HUES6 (cell line): ENCODE measurements around the gene CCDC197.

ENCODE experiments used
- H3K27ac ChIP-seq: 2 replicates; pipeline ENCODE4 v1.7.0; 2013; ENCODE audit warnings: low read depth, mild to moderate bottlenecking, low read length, inconsistent platforms
- H3K27me3 ChIP-seq: 2 replicates; pipeline ENCODE4 v1.6.1; 2013; ENCODE audit warnings: low read length; ENCODE audit not compliant: control insufficient read depth, insufficient read depth
- H3K36me3 ChIP-seq: 2 replicates; pipeline ENCODE4 v1.6.1; 2013; ENCODE audit warnings: low read length; ENCODE audit not compliant: control insufficient read depth, insufficient read depth
- H3K4me1 ChIP-seq: 2 replicates; pipeline ENCODE4 v1.6.1; 2013; ENCODE audit warnings: low read length; ENCODE audit not compliant: control insufficient read depth, insufficient read depth
- H3K4me3 ChIP-seq: 2 replicates; pipeline ENCODE4 v1.5.1; 2013; ENCODE audit warnings: low read depth, low read length
- H3K9ac ChIP-seq: one replicate; pipeline ENCODE4 v1.6.1; 2013; ENCODE audit warnings: mild to moderate bottlenecking, low read length
- H3K9me3 ChIP-seq: 2 replicates; pipeline ENCODE4 v1.6.1; 2013; ENCODE audit warnings: low read depth, low read length; ENCODE audit not compliant: control insufficient read depth, insufficient read depth

Gene CCDC197

GRCh38 chr14:93991649-93992048 lies 5.5 kb upstream of the CCDC197 start:
- H3K9ac ChIP-seq: no peak overlapping the region
- H3K36me3 ChIP-seq: no peaks in the 10 kb centered on the region
- no peaks in the 10 kb centered on the region for H3K9me3 ChIP-seq
- peaks cover 9% of the 10 kb centered on the region for H3K4me1 ChIP-seq
- H3K27ac ChIP-seq: no peak overlapping the region
- no peak overlapping the region for H3K4me3 ChIP-seq
- H3K27me3 ChIP-seq: no peaks in the 10 kb centered on the region

- no peaks in the 10 kb centered on the region; the same call in 1 of the 2 replicates for H3K4me1 ChIP-seq
- no peaks in the 10 kb centered on the region for H3K36me3 ChIP-seq
- no peak overlapping the region for H3K4me3 ChIP-seq
- no peak overlapping the region for H3K27ac ChIP-seq
- H3K27me3 ChIP-seq: no peaks in the 10 kb centered on the region
- no peak overlapping the region for H3K9ac ChIP-seq
- H3K9me3 ChIP-seq: no peaks in the 10 kb centered on the region
Measured at GRCh38 chr14:93993382-93993781, 3.7 kb upstream of the CCDC197 start.

- Histone ChIP-seq H3K4me1 (no peaks in the 10 kb centered on the region; the same call in 1 of the 2 replicates), H3K9me3 (no peaks in the 10 kb centered on the region), H3K4me3 (no peak overlapping the region), H3K36me3 (no peaks in the 10 kb centered on the region), H3K27ac (no peak overlapping the region), H3K9ac (no peak overlapping the region), H3K27me3 (no peaks in the 10 kb centered on the region)
Measured at GRCh38 chr14:93994919-93995682, 2.0 kb upstream of the CCDC197 start.

- no peaks in the 10 kb centered on the region; the same call in 1 of the 2 replicates for H3K4me1 ChIP-seq
- H3K27ac ChIP-seq: no peak overlapping the region
- H3K9ac ChIP-seq: no peak overlapping the region
- H3K4me3 ChIP-seq: no peak overlapping the region
- peaks cover 3% of the 10 kb centered on the region for H3K27me3 ChIP-seq
- H3K36me3 ChIP-seq: no peaks in the 10 kb centered on the region
- no peaks in the 10 kb centered on the region for H3K9me3 ChIP-seq
Measured at GRCh38 chr14:93996130-93996695, 888 bp upstream of the CCDC197 start.

- Histone ChIP-seq H3K27me3 (peaks cover 8% of the 10 kb centered on the region), H3K36me3 (no peaks in the 10 kb centered on the region), H3K27ac (no peak overlapping the region), H3K9me3 (no peaks in the 10 kb centered on the region), H3K4me3 (no peak overlapping the region), H3K9ac (no peak overlapping the region), H3K4me1 (peaks cover 5% of the 10 kb centered on the region; the same call in 1 of the 2 replicates)
Measured at GRCh38 chr14:93997916-93998870, 1.1 kb downstream of the CCDC197 start.

- H3K36me3 ChIP-seq: no peaks in the 10 kb centered on the region
- no peaks in the 10 kb centered on the region for H3K9me3 ChIP-seq
- peaks cover 8% of the 10 kb centered on the region for H3K27me3 ChIP-seq
- H3K4me1 ChIP-seq: peaks cover 5% of the 10 kb centered on the region; the same call in 1 of the 2 replicates
- H3K27ac ChIP-seq: no peak overlapping the region
- H3K9ac ChIP-seq: no peak overlapping the region
- no peak overlapping the region for H3K4me3 ChIP-seq
Measured at GRCh38 chr14:93998871-93999403, 1.8 kb downstream of the CCDC197 start.

- no peaks in the 10 kb centered on the region for H3K9me3 ChIP-seq
- H3K4me3 ChIP-seq: no peak overlapping the region
- no peak overlapping the region for H3K9ac ChIP-seq
- H3K27me3 ChIP-seq: peaks cover 11% of the 10 kb centered on the region
- H3K36me3 ChIP-seq: no peaks in the 10 kb centered on the region
- H3K4me1 ChIP-seq: peaks cover 5% of the 10 kb centered on the region; the same call in 1 of the 2 replicates
- no peak overlapping the region for H3K27ac ChIP-seq
Measured at GRCh38 chr14:93999573-93999972, 2.5 kb downstream of the CCDC197 start.

GRCh38 chr14:94000267-94000666 lies 3.2 kb downstream of the CCDC197 start:
- peaks cover 11% of the 10 kb centered on the region for H3K27me3 ChIP-seq
- H3K4me1 ChIP-seq: peaks cover 5% of the 10 kb centered on the region; the same call in 1 of the 2 replicates
- no peak overlapping the region for H3K27ac ChIP-seq
- H3K9me3 ChIP-seq: no peaks in the 10 kb centered on the region
- no peaks in the 10 kb centered on the region for H3K36me3 ChIP-seq
- H3K4me3 ChIP-seq: no peak overlapping the region
- H3K9ac ChIP-seq: no peak overlapping the region

- H3K36me3 ChIP-seq: no peaks in the 10 kb centered on the region
- H3K4me1 ChIP-seq: peaks cover 5% of the 10 kb centered on the region; the same call in 1 of the 2 replicates
- no peak overlapping the region for H3K4me3 ChIP-seq
- no peak overlapping the region for H3K27ac ChIP-seq
- no peaks in the 10 kb centered on the region for H3K9me3 ChIP-seq
- H3K9ac ChIP-seq: no peak overlapping the region
- H3K27me3 ChIP-seq: peaks cover 11% of the 10 kb centered on the region
Measured at GRCh38 chr14:94001016-94001415, 3.9 kb downstream of the CCDC197 start.

- peaks cover 11% of the 10 kb centered on the region for H3K27me3 ChIP-seq
- H3K4me1 ChIP-seq: peaks cover 5% of the 10 kb centered on the region; the same call in 1 of the 2 replicates
- H3K9ac ChIP-seq: no peak overlapping the region
- H3K4me3 ChIP-seq: no peak overlapping the region
- H3K36me3 ChIP-seq: no peaks in the 10 kb centered on the region
- H3K27ac ChIP-seq: no peak overlapping the region
- H3K9me3 ChIP-seq: no peaks in the 10 kb centered on the region
Measured at GRCh38 chr14:94001501-94002396, 4.6 kb downstream of the CCDC197 start.
